Skeletal muscle satellite cell (primary cell): Measurements from ENCODE around the gene NAGLU.

Experiments
- H3K27me3 ChIP-seq: 2 replicates; pipeline ENCODE4 v1.7.0; 2013; ENCODE audit warnings: low read length; ENCODE audit not compliant: control insufficient read depth, insufficient read depth
- H3K36me3 ChIP-seq: 2 replicates; pipeline ENCODE4 v1.7.0; 2013; ENCODE audit warnings: mild to moderate bottlenecking, control low read depth, low read length; ENCODE audit not compliant: insufficient read depth
- H3K4me1 ChIP-seq: 2 replicates; pipeline ENCODE4 v1.7.0; 2013; ENCODE audit warnings: low read length; ENCODE audit not compliant: control insufficient read depth, insufficient read depth
- H3K4me2 ChIP-seq: 2 replicates; pipeline ENCODE4 v1.7.0; 2013; ENCODE audit warnings: mild to moderate bottlenecking, low read length
- H3K4me3 ChIP-seq: 2 replicates; pipeline ENCODE4 v1.7.0; 2013; ENCODE audit warnings: low read length
- H3K9ac ChIP-seq: 2 replicates; pipeline ENCODE4 v1.7.0; 2013; ENCODE audit warnings: mild to moderate bottlenecking, low read depth, low read length, moderate library complexity
- H3K9me3 ChIP-seq: replicated peaks from 2 replicates; pipeline ENCODE4 v1.7.0; 2013; ENCODE audit warnings: mild to moderate bottlenecking, control low read depth, low read length

NAGLU gene

GRCh38 chr17:42568341-42569111 lies 32.5 kb downstream of the NAGLU start:
- Histone ChIP-seq H3K9ac (no peak overlapping the region), H3K4me3 (no peak overlapping the region), H3K4me2 (peak overlapping the region; percentile 46), H3K9me3 (no peaks in the 10 kb centered on the region), H3K4me1 (peaks cover 34% of the 10 kb centered on the region), H3K36me3 (peaks cover 78% of the 10 kb centered on the region), H3K27me3 (no peaks in the 10 kb centered on the region)

DNA sequence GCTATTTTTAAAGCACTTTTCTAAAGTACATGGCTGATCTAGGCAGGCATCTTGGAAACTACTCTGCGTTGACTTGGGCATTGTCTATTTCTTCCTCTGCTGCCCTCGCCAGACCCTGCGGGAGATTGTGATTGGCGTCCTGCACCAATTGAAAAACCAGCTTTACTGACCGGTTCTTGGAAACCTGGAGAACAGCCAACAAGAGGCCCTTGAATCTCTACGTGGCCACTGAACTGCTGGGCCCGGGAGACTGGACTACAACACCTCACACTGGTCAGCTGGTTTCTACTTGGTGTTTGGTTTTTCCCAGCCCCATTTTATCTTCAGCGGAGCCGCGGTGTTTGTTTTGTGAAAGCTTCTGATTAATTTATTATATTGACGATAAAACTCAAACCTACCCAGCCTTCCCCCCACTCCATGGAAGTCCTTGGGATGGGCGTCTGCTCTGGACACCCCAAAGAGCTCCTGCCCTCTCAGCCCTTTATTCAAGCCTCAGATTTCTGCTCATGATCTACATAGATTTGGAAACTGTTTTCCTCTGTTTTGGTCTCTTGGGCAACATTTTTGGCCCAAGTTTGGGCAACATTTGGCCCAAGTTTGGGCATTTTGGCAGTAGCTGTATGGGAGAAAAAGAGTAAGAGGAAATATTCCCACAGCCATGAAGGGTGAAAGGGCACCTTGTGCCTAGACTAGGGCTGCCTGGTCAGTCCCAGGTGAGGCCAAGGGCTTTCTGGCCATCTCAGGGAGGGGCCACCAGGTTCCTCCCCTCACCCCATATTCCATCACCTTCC lies 35.6 kb downstream of the NAGLU start:
- Histone ChIP-seq H3K4me2 (no peak overlapping the region), H3K9ac (no peak overlapping the region), H3K27me3 (no peaks in the 10 kb centered on the region), H3K4me1 (peaks cover 32% of the 10 kb centered on the region), H3K36me3 (peaks cover 67% of the 10 kb centered on the region), H3K4me3 (no peak overlapping the region), H3K9me3 (no peaks in the 10 kb centered on the region)

DNA sequence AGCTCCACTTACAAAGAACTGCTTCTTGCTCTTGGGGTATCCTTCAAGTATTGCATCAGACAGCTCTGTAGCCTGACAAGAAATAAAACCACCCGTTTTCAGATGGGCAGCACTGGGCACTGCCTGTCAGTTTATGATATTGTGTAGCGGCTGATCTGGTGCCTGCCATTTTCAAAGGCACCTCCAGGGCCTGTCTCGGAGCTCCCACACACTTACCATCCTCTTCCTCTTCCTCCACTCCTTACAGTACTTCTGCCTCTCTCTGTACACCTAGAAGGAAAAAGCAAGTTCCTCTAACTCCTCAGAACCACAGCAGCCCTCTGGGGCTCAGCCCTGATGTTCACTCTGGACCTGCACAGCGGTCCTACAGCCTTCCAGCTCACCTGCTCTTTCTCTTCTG lies 37.1 kb downstream of the NAGLU start:
- Histone ChIP-seq H3K4me2 (no peak overlapping the region), H3K4me3 (no peak overlapping the region), H3K9me3 (no peaks in the 10 kb centered on the region), H3K4me1 (peaks cover 26% of the 10 kb centered on the region), H3K36me3 (peaks cover 67% of the 10 kb centered on the region), H3K27me3 (no peaks in the 10 kb centered on the region), H3K9ac (no peak overlapping the region)

DNA sequence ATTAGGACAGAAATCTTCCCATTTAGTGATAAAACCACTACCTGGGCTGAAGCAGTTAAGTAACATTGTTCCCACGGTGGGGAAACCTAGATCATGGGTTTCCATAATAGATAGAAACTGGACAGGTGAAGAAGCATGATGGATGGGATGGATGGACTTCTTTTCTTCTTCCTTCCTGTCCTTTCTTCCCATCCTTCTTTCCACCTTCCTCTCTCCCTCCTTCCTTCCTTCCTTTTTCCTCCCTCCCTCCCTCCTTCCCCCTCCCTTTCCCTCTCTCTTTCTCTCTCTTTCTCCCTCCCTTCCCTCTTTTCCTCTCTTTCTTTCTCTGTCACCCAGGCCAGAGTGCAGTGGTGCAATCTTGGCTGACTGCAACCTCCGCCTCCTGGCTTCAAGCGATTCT lies 38.4 kb downstream of the NAGLU start:
- Histone ChIP-seq H3K4me1 (peaks cover 22% of the 10 kb centered on the region), H3K36me3 (peaks cover 54% of the 10 kb centered on the region), H3K4me3 (no peak overlapping the region), H3K9ac (no peak overlapping the region), H3K27me3 (no peaks in the 10 kb centered on the region), H3K4me2 (no peak overlapping the region), H3K9me3 (no peaks in the 10 kb centered on the region)

- H3K36me3 ChIP-seq: peaks cover 46% of the 10 kb centered on the region
- H3K9ac ChIP-seq: peak overlapping the region; percentile 92
These were observed 41.1 kb downstream of the NAGLU start for GRCh38 chr17:42577140-42577531.

DNA sequence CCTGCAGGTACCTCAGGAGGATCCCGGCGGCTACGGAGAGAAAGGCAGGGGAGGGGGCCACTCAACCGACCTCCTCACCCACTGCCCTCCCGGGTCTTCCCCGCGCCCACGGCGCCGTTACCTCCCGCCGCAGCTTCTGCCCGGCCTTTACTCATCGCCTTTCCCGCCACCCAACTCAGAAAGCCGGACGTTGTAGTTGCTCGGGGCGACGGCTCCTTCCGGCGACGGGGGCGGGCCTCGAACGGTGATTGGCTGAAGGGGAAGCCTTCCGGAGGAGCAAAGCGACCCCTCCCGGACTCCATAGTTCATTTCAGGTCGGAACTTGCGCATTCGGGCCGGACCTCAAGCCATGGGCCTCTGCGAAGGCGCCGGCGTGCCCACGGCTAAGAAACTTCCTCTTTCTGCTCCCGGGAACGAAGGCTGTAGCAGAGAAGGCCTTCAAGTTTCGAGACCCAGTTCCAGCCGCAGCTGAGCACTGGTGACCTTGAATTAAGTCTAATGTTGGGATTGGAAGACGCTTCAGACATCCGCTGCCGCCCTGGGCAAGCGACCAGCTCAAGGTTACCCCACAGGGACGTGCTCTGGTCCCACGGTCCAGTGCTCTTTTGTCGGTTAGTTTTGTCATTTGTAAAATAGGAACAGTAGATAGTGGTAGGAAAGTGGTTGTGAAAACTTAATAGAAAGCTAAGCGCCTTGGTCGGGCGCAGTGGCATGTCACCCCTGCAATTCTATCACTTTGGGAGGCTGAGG lies 41.7 kb downstream of the NAGLU start, which contains the start of gene PSMC3IP:
PSMC3IP (minus strand) TSS at position 198 of the 750 bp plus-strand sequence; CDS start at position 155, 43 bp downstream.
- Histone ChIP-seq H3K9me3 (no peaks in the 10 kb centered on the region), H3K4me3 (peak within 1 kb of the TSS; percentile 77), H3K4me1 (peaks cover 16% of the 10 kb centered on the region), H3K27me3 (no peaks in the 10 kb centered on the region), H3K36me3 (peaks cover 46% of the 10 kb centered on the region), H3K4me2 (peak within 1 kb of the TSS; percentile 93), H3K9ac (peak within 1 kb of the TSS; percentile 92)

More at GRCh38 chr17:42577140-42577531, 41.1 kb downstream of the NAGLU start:
- no peaks in the 10 kb centered on the region for H3K27me3 ChIP-seq
- peaks cover 16% of the 10 kb centered on the region for H3K4me1 ChIP-seq
- H3K4me3 ChIP-seq: peak overlapping the region; percentile 77
- no peaks in the 10 kb centered on the region for H3K9me3 ChIP-seq
- peak overlapping the region; percentile 93 for H3K4me2 ChIP-seq

- peak overlapping the region; percentile 92 for H3K9ac ChIP-seq
- H3K4me1 ChIP-seq: peaks cover 16% of the 10 kb centered on the region
- no peaks in the 10 kb centered on the region for H3K27me3 ChIP-seq
- peak overlapping the region; percentile 77 for H3K4me3 ChIP-seq
- peak overlapping the region; percentile 93 for H3K4me2 ChIP-seq
- no peaks in the 10 kb centered on the region for H3K9me3 ChIP-seq
- H3K36me3 ChIP-seq: peaks cover 46% of the 10 kb centered on the region
These were observed 42.3 kb downstream of the NAGLU start for GRCh38 chr17:42578282-42578869.

GRCh38 chr17:42579794-42580551 lies 43.9 kb downstream of the NAGLU start:
- Histone ChIP-seq H3K27me3 (no peaks in the 10 kb centered on the region), H3K36me3 (peaks cover 48% of the 10 kb centered on the region), H3K4me1 (peaks cover 14% of the 10 kb centered on the region), H3K4me2 (no peak overlapping the region), H3K9ac (no peak overlapping the region), H3K4me3 (no peak overlapping the region), H3K9me3 (no peaks in the 10 kb centered on the region)

DNA sequence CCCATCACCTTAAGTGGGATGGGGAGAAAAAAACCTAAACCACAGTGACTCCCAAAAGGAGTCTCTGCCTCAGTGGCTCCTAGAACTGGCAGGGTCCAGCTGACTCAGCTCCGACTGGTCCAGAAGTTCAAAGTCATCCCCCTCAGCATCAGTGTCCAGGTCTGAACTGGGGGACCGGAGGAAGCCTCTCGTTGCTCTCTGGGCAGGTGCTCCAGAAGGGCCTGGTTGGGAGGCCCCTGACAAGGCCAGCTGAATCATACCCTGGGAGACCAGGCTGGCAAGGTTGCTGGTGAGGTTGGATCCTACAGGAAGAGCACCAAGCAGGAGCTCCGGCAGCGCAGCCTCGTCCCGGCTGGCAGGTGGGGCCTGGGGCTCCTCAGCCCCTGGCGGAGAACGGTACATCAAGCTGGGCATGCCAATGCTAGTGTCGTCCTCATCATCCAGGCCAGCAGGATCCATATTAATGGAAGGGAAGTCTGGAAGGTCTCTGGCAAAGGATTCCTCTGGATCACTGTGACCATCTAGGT lies 45.8 kb downstream of the NAGLU start:
- H3K36me3 ChIP-seq: peaks cover 61% of the 10 kb centered on the region
- no peak overlapping the region for H3K4me3 ChIP-seq
- H3K9ac ChIP-seq: no peak overlapping the region
- H3K9me3 ChIP-seq: no peaks in the 10 kb centered on the region
- no peak overlapping the region for H3K4me2 ChIP-seq
- no peaks in the 10 kb centered on the region for H3K27me3 ChIP-seq
- H3K4me1 ChIP-seq: peaks cover 5% of the 10 kb centered on the region

DNA sequence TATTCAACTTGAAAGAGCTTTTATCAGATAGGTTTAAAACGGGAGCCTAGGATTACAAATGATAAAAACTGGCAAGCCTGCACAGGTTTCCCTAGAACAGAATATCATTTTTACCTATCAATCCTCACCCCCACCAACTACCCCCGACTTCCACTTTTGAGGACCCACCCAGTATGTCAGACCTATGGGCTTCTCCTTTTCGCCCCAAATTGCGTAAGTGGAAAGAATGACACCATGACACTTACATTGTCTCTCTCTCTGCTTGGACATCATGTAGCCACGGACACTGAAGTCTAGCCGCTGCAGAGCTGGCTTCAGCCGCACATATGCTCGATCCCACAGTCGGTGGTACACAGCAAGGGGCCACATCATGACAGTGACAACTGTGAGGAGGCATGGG lies 48.8 kb downstream of the NAGLU start:
- Histone ChIP-seq H3K9me3 (no peaks in the 10 kb centered on the region), H3K4me1 (no peaks in the 10 kb centered on the region), H3K9ac (no peak overlapping the region), H3K36me3 (peaks cover 80% of the 10 kb centered on the region), H3K4me2 (no peak overlapping the region), H3K27me3 (no peaks in the 10 kb centered on the region), H3K4me3 (no peak overlapping the region)
